BJ (cell line): ENCODE measurements around the gene GRIA2. TPM values are rescaled to one million over a fixed set of nuclear protein-coding genes. Genes with fewer than 3 reads are reported as not detected.
A peak's percentile ranks its signal among the peaks of the same experiment; 100 is the strongest.

Experiments
- CTCF ChIA-PET: fragments of 350-600 bp; formaldehyde crosslinking; extraction: SDS; loops from one replicate; lab custom pipeline; 2021; ENCODE audit warnings: antibody characterized with exemption, inconsistent platforms; lab: Yijun Ruan, JAX
- POLR2A ChIA-PET: fragments of 300-600 bp; sonication (Branson Sonifier 250); formaldehyde crosslinking; extraction: SDS; loops from one replicate; lab custom pipeline; 2021; ENCODE audit warnings: antibody characterized with exemption; lab: Charles Lee
- DNase-seq: peaks from one replicate; pipeline ENCODE4 v3.0.0-alpha.2; 2011; ENCODE audit warnings: low read depth
- H3K27me3 ChIP-seq: 2 replicates; pipeline ENCODE4 v1.6.0; 2011; ENCODE audit warnings: low read length; ENCODE audit not compliant: control insufficient read depth, insufficient read depth
- H3K36me3 ChIP-seq: 2 replicates; pipeline ENCODE4 v1.5.1; 2011; ENCODE audit warnings: low read length; ENCODE audit not compliant: control insufficient read depth, insufficient read depth
- H3K4me3 ChIP-seq: 2 replicates; pipeline ENCODE4 v1.5.1; 2011; ENCODE audit warnings: low read depth, mild to moderate bottlenecking, control low read depth, low read length
- CTCF ChIP-seq: IDR thresholded peaks from 2 replicates; pipeline ENCODE4 v1.5.1; 2011; ENCODE audit warnings: low read depth, mild to moderate bottlenecking, control low read depth, inconsistent platforms, low read length, moderate library complexity; ENCODE audit not compliant: insufficient read depth
- polyA plus RNA-seq: library from polyadenylated mRNA; depleted of rRNA; stranded (reverse); fragments of >200 nt; gene quantifications from 2 replicates; pipeline ENCODE4 v1.2.3, GENCODE V29; 2011

GRIA2 gene
- polyA plus RNA-seq, 1 experiment: not detected

GRCh38 chr4:157196046-157196445 lies 24.5 kb upstream of the GRIA2 start:
- ChIA-PET CTCF (no interaction called here), POLR2A (no interaction called here)
- Histone ChIP-seq H3K4me3 (no peak overlapping the region), H3K27me3 (no peaks in the 10 kb centered on the region), H3K36me3 (no peaks in the 10 kb centered on the region)
- no peak for DNase-seq
- TF ChIP-seq CTCF: no peak

- ChIA-PET POLR2A (interaction anchor here (0.6 kb wide), 1 partner anchor 729 kb away, joined by 3 read pairs; no protein-coding TSS in a partner anchor), CTCF (interaction anchor here (0.6 to 0.9 kb wide), 4 partner anchors 10 to 729 kb away, joined by 3 read pairs; no protein-coding TSS in a partner anchor)
- TF ChIP-seq CTCF: peak; percentile 58
- Histone ChIP-seq H3K4me3 (no peak overlapping the region), H3K27me3 (no peaks in the 10 kb centered on the region), H3K36me3 (no peaks in the 10 kb centered on the region)
- DNase-seq: no peak
These were observed 15.8 kb upstream of the GRIA2 start for GRCh38 chr4:157204634-157205244.

- CTCF ChIA-PET: interaction anchor here (0.5 to 1.9 kb wide), 2 partner anchors 8 to 763 kb away, joined by 4 to 5 read pairs; no protein-coding TSS in a partner anchor
- DNase-seq: no peak
- POLR2A ChIA-PET: no interaction called here
- TF ChIP-seq CTCF: peak; percentile 58
- no peaks in the 10 kb centered on the region for H3K36me3 ChIP-seq
- no peak overlapping the region for H3K4me3 ChIP-seq
- peaks cover 25% of the 10 kb centered on the region for H3K27me3 ChIP-seq
These were observed 2.8 kb upstream of the GRIA2 start for GRCh38 chr4:157217708-157218107.

GRCh38 chr4:157219711-157220370 lies 687 bp upstream of the GRIA2 start:
- H3K27me3 ChIP-seq: peaks cover 27% of the 10 kb centered on the region
- CTCF ChIA-PET: no interaction called here
- no peaks in the 10 kb centered on the region for H3K36me3 ChIP-seq
- POLR2A ChIA-PET: no interaction called here
- H3K4me3 ChIP-seq: peak overlapping the region; percentile 25; the same call in 1 of the 2 replicates
- TF ChIP-seq CTCF: no peak
- DNase-seq: no peak

- POLR2A ChIA-PET: no interaction called here
These were observed 932 bp downstream of the GRIA2 start for GRCh38 chr4:157221426-157221894.

More at GRCh38 chr4:157221426-157221894, 932 bp downstream of the GRIA2 start:
- DNase-seq: no peak
- CTCF ChIA-PET: no interaction called here
- Histone ChIP-seq H3K4me3 (no peak overlapping the region), H3K27me3 (peaks cover 27% of the 10 kb centered on the region), H3K36me3 (no peaks in the 10 kb centered on the region)
- no peak for TF ChIP-seq CTCF
